Measurements from ENCODE around the gene WFIKKN2.
A peak's percentile ranks its signal among the peaks of the same experiment; 100 is the strongest.
"Not testable (repeated sequence)": the region's sequence is repeated elsewhere in the genome, so short reads cannot be mapped to it uniquely, and the experiment has no call there.

The WFIKKN2 gene

DNA sequence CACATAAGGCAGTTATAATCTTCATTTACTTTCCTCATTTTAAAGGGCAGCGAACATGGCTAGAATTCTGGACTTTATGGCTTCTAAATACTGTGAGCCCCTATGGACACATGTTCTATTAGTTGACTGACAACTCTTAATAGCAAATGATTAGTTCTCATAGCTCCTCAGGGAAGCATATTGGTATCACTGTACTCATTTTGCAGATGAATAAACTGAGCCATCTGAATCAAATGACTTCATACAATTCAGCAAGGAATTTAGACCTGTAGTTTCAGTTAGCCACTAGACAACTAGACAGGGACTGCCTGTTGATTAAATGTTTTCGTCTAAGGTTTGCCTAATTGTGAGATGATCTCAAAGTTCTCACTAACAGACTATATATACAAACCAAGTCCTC lies 21.0 kb downstream of the WFIKKN2 start:
- DNase-seq (ENCODE audit: low read depth) = no peak

DNA sequence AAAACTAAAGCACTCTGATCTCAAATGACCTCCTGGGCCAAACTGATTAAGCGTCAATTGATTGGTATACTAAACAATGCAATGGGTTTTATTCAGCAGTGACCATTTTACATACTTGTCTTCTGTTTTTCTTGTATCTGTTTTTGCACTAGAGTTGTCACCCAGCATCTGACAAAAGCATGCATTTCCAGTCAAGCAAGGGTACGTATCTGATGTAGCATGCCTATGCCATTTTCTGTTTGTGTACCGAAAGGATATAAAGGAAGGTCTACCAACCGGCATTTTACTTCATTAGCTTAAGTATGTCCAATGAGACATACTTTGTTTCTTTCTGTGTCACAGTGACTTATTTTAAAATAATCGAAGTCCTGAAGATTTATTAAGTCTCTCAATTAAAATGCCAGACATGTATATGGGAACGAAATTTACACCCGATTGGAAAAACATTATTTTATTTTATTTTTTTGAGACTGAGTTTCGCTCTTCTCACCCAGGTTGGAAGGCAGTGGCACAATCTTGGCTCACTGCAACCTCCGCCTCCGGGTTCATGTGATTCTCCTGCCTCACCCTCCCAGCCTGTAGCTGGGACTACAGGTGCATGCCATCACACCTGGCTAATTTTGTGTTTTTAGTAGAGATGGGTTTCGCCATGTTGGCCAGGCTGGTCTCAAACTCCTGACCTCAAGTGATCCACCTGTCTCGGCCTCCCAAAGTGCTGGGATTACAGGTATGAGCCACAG lies 23.3 kb downstream of the WFIKKN2 start:
- DNase-seq (ENCODE audit: low read depth) = no peak

DNA sequence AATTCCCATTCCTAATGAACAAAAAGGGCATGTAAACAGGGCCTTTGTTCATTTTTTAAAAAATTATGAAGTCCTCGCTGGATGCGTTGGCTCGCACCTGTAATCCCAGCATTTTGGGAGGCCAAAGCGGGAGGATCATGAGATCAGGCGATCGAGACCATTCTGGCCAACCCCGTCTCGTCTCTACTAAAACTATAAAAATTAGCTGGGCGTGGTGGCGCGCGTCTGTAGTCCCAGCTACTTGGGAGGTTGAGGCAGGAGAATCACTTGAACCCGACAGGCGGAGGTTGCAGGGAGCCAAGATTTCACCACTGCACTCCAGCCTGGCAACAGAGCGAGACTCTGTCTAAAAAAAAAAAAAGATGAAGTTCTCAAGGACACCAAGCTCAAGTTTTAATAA lies 24.3 kb downstream of the WFIKKN2 start:
- DNase-seq (ENCODE audit: low read depth) = not testable (repeated sequence)

DNA sequence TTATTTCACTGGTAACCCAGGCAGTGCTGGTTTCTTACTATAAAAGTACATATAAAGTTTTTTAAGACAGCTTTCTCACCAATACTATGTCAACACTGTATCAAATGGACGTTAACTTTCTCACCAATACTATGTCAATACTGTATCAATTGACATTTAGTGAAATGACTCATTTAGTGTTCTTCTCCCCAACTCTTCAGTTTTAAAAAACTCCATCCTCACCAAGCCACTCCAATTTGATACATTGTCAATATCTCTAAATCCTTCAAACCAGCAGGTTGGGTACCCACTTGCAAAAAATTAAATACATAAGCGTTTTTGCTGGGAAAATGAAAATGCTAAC lies 25.9 kb downstream of the WFIKKN2 start:
- no peak for DNase-seq (ENCODE audit: low read depth)

DNA sequence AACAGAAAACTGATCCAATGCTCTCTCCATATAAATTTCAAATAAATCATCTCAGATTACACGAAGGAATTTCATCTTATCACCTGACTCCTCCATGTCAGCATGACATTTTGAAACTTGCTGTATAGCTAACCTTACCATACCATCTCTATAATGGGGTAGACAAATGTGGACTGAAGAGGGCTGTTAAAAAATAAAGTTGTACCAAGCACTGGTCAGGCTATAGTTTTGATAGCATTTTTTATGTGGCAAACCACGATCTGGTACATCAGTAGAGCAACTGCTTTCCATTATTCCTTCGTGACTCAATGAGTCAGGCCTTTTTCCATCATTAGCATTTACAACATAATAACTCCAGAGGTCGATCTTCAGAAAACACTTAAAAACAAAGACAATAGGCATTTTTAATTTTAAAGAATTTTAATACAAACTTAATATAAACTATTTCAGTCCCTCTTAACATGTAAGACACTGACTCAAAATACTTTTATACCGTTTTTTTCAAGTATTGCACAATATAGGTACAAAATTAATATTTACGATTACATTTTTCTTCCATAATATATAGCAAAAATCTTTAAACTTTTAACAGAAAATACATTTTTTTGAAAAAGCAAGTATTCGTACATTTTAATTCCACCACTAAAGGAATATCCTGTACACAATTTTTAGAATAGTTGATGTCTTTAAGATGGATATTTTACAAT lies 26.6 kb downstream of the WFIKKN2 start:
- DNase-seq (ENCODE audit: low read depth) = no peak

DNA sequence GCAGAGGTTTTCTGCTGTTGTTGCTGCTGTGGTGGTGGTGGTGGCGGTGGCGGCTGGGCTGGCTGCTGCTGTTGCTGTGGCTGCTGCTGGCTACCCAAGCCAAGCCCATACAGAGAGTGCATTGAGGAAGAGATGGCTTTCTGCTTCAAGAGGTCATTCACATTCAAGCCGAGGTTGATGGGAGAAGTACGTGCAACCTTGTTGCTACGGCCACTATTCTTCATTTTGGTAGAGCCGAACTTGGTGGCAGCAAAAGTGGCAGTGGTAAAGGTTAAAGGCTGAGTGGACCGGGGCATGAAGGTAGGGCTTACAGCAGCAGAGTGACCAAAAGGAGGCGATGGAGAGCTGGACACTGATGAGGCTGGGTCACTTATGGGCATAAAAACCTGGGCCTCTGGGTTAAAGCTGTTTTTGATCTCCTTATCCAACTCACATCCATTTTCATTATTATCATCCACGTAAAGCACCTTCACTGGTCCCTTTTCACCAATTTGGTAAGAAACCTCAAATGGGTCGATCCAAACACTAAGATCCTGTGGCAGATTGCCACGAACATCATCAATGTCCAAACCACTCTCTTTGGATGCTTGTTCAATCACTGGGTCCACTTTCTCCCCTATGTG lies 27.9 kb downstream of the WFIKKN2 start:
- DNase-seq (ENCODE audit: low read depth) = no peak

DNA sequence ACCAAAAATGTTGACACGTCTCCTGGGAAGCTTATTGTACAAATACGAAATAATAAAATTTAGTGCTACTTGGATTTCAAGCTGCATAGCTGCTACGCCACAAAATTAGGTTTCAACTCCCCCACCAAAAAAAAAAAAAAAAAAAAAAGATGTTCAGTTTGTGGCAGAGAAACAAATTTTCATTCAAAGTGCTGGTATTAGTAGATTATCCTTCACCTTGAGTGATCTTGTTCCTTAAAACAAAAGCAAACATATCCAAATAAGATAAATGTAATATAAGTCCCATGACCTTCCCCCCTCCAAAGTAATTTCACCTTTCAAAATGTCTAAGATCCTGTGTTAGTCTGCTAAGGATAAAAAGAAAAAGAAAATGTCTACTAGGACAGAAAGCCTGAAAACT lies 28.5 kb downstream of the WFIKKN2 start:
- no peak for DNase-seq (ENCODE audit: low read depth)

DNA sequence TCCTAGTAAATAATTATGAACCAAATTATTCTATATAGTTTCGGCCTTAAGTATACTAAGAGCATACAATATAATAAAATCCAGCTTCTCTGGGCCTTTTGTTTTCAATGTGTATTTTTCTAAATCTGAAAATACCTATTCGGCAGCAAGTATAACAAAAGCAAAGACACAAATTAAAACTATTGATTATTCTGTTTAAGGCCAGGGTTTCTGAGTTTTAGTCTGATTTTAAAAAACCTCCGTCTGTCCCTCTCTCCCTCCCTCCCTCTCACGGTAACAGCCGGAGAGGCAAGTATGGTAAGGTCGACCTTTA lies 29.3 kb downstream of the WFIKKN2 start:
- DNase-seq (ENCODE audit: low read depth) = no peak

DNA sequence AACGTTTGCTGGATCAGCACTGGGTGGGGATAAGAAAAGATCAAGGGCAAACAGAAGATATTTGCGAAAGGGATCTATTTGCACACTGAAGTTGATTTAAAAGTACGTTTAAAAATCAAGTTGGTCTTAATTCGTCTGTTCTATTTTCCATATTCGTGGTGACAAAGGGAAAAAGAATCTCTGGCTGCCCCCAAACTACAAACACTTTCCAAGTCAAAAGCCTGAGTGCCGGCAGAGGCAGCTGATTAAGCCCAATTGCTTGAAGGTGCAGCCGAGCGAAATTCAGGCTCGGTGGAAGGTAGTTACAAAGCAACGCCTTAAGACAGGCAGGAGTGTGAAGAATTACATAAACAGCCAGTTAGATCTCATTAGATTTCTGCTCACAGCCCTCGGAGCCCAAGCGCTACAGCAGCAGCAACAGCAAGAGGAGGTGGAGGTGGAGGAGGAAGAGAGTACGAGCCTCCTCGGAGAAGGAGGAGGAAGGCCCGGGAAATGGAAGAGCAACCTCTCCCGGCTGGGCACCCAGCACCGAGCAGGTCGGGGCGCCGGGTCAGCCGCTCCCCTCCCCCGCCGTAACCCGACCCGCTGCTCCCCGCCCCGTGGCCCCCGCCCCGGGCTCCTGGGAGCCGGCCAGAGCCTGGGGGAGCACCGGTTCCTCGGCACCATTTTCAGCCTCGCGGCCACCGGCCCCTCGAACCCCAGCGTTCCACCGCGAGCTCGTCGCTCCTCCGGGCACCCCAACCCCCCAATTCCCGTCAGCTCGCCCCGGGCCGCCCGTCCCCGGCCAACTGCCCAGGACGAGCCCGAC lies 29.9 kb downstream of the WFIKKN2 start:
- no peak for DNase-seq (ENCODE audit: low read depth)

DNA sequence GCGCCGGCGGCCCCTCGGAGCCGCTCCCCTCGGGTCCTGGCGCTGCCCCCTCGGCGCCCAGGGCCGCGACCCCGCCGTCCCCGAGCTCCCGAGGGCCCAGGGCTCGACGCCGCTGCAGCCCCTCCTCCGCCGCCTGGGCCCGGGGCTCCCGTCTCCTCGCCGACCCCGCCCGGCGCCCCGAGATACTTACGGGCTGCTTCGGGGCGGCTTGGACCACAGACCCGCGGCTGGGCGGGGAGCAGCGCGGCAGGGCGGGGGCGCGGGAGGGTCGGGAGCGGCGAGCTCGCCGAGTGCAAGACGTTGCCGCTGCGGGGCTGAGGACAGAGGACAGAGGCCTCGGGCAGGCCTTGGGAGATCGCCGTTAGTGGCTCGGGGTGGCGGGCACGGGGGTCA lies 30.5 kb downstream of the WFIKKN2 start:
- DNase-seq (ENCODE audit: low read depth) = no peak

DNA sequence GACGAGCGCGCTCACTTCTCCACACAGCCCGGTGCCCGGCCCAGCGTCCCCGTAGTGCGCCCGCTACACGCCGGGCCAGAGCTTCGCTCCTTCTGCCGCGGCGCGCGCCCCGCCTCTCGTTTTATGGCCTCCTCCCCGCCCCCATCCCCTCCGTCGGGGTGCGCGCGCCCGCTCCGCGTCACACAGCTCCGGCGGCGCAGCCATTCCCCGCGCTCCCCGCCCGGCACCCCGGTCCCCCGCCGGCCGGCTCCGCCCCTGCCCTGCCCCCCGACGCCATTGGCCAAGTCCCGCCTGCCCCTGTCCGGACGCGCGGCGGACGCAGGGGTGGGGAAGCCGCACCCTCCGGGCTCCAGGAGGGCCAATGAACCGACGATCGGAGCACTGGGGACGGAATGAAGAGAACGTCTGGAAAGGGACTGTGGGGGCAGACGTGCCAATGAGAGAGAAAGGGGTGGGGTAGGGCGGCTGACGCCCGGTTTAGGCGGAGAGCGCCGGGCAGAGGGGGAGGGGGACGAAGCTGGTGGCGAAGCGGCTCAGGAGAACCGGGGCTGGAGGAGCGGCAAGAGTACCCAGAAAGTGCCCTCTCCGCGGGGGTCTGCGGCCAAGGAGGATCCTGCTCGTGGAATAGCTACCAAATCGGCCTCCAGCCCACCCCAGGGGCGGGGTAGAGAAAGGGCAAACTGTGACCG lies 31.0 kb downstream of the WFIKKN2 start, which contains the start of gene TOB1:
TOB1 (minus strand) TSS at position 94 of the 689 bp plus-strand sequence. CDS start 2,337 bp downstream, outside the sequence.
- DNase-seq (ENCODE audit: low read depth) = peak; percentile 95

DNA sequence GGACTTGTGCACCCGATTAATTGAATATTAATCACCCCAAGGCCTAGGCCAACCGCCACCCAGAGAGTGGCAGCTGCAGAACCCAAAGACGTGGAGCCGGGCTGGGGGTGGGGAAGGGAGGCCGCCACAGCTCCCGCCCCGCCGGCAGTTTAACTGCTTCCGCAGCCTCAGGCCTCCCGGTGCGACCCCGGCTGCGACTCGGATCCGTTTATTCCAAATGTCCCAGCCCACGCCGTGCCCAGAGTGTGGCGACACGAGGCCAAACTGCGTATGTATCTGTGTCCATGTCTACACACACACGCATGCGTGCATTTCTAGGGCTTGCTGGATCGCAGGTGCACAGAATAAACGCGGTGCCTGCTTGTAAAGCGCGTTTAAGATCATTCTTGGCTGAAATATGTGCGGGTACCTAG lies 31.6 kb downstream of the WFIKKN2 start:
- no peak for DNase-seq (ENCODE audit: low read depth)

DNA sequence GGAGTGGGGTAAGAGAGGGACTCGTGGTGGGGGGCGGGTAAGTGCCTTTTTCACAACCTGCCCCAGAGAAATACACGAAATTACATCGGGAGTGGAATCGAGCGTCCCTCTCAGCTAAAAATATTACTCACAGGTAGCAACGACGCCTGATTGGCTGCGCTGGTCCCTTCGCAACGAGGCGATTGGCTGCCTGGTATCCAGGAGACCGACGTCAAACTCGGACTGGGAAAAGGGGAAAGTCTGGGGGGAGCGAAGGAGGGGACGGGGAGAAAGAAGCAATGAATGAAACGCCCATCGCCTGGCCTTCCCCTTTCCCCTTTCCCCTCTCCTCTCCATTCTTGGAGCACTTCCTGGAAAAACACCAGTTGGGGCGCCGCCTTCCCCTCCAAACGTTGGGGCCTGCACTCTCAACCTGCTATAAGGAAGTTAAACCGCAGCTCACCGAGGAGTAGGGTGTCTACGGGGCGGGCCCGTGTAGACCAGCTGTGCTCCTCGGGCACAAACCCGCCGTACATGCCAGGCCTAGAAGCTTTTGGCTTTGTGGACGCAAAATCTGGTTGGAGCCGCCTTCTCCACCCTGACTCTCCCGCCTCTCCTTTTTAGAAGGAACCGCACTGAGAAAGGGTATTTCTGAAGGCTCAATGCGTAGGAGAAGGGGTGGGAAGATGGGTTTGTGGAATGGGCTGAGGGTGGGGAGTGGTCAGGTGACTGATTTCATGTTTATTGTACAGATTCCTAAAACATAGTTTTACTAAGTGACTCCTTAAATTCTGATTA lies 32.2 kb downstream of the WFIKKN2 start:
- DNase-seq (ENCODE audit: low read depth) = peak; percentile 78

DNA sequence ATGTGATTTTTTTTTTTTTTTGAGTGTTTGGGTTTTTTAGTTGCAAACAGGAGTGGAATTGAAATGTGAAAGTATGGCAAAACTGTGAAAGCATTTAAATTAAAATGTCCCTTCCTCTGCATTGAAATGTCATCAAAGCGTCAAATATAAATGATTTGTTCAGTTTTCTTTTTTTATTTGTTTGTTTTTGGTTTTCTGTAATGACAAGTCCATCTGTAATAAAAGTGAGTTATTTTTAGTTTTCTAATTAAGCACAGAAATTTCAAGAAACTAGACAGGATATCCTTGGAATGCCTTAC lies 32.7 kb downstream of the WFIKKN2 start:
- DNase-seq (ENCODE audit: low read depth) = no peak

DNA sequence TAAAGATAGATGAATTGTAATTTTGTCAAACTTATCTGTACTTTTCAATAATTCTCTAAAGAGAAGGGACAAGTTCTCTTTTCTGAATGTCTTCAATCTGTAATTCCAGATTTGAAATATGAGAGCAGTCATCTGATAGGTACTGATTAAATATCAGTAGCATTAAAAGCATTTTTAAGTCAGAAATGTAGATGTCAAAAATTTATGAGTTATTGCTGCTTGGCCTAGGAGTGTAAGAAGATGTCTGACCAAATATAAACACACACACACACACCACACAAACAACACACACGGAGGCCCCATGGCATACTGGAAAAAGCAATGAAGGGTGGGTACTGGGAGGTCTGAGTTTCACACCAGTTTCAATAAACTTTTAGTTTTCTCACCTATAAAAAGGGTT lies 33.2 kb downstream of the WFIKKN2 start:
- no peak for DNase-seq (ENCODE audit: low read depth)

DNA sequence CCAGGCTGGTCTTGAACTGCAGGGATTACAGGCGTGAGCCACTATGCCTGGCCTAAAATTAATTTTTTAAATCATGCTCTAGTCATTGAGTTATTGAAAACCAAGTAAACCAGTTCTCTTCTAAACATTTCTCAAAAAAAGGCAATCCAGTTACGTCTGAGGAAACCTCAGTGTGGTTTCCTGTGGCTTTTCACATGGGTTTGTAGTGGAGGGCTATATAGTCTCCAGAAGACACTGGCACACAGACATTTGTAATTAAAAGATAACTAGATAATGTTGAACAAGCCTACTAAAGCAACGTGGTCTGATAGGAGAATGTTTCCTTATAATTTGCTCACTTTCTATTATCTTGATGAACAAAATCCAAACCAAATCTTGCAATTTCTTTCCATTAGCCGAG lies 36.0 kb downstream of the WFIKKN2 start:
- no peak for DNase-seq (ENCODE audit: low read depth)

DNA sequence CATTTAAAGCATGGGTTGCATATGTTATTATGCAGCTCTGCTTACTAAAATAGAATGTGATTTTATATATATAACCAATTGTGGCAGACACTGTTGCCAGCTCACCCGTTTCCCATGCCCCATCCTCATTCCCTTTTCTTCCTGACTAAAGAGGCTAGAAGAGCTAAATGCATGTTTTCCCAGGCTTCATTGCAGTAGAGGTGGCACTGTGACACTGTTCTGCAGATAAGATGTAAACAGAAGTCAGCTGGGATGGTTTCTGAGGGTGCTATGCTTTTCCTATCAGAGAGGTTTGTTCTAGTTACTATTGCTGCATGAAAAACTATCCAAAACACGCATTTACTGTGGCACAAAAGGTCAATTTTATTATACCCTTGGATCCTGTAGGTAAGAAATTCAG lies 36.5 kb downstream of the WFIKKN2 start:
- no peak for DNase-seq (ENCODE audit: low read depth)

DNA sequence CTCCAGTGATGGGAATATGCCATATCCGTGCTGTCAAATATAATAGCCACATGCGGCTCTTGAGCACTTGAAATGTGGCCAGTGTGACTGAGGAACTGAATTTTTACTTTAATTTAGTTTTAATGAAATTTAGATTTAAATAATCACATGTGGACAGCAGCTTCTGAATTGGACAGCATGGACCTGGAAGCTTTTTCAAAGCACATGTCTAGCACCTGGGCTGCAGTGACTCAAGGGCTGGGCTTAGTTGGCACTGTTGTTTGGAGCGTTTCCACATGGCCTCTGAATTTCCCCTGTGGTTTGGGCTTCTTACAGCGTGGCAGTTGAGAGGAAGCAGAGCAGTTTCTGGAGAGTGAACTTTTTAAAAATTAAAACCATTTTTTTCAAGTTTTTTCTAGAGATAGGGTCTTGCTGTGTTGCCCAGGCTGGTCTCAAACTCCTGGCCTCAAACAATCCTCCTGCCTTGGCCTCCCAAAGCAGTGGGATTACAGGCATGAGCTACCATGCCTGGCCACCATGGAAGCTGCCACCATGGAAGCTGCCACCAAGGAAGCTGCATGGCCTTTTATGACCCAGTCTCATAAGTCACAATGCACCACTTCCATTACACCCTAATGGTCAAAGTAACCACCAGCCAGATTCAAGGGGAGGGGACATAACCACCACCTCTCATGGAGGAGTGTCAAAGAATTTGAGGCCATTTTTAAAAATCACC lies 37.5 kb downstream of the WFIKKN2 start:
- DNase-seq (ENCODE audit: low read depth) = peak; percentile 74

DNA sequence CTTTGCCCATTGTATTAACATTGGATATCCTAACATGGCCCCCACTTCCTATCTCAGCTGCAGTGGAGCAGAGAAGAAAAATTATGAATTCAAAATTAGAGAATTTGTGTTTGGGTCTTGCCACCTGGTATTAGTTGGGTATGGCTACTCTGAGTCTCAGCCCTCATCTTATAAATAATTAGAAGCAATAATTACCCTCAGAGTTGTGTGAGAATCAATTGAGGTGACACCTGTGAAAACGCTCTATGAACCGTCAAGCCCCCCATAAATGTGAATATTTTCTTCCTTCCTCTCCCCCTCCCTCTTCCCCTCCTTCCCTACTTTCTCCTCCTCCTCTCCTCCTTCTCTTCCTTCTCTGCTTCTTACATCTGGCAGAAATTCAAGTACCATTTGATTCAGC lies 39.7 kb downstream of the WFIKKN2 start:
- no peak for DNase-seq (ENCODE audit: low read depth)

DNA sequence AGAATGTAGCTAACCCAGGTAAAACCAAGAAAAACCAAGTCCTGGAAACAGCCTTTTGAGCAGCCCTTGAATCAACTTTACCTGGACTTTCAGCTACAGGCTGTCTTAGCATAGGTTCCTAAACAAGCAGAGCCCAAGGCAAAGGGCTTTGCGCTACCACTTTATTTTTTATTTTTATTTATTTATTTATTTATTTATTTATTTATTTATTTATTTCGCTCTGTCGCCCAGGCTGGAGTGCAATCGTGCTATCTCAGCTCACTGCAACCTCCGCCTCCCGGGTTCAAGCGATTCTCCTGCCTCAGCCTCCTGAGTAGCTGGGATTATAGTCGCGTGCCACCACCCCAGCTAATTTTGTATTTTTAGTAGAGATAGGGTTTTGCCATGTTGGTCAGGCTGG lies 41.7 kb downstream of the WFIKKN2 start:
- DNase-seq (ENCODE audit: low read depth) = not testable (repeated sequence)

DNA sequence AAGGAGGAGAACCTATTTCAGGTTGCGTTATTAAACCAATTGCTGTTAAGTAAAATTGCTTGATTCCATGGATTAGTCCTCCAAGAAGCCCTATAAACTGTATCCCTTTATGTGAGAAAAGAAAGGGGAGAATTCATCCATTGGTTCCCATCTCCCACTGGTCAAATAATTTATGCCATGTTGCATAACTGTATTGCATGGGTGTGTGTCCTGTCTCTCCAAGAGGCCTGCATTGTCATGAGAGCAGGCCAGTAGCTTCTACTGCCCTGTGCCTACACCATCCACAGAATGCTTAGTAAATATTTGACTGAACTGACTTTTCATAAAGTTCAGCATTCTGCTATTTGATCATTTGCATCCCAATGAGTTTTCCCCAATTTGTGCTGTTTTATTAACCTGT lies 42.5 kb downstream of the WFIKKN2 start:
- DNase-seq (ENCODE audit: low read depth) = no peak

Data from GM04504 (cell line).